Amygdala (tissue), 56 donors: ENCODE data around the gene DSTN.
"Not testable (repeated sequence)": the region's sequence is repeated elsewhere in the genome, so short reads cannot be mapped to it uniquely, and the experiment has no call there.

ENCODE experiments used
- DNase-seq, 56 donors: peaks; one replicate each; lab custom pipeline; 2025; lab: John Stamatoyannopoulos, UW

The DSTN gene

GRCh38 chr20:17659344-17659743, 89.5 kb downstream of the DSTN start:
- DNase-seq, result not testable (repeated sequence)
